Mesendoderm (in vitro differentiated cells): ENCODE data around the gene GRM5.

Experiments
- DNase-seq: peaks from one replicate; pipeline ENCODE4 v3.0.0; 2013
- H2AK5ac ChIP-seq: 2 replicates; pipeline ENCODE4 v1.6.1; 2013; ENCODE audit warnings: low read length, inconsistent platforms
- H2BK120ac ChIP-seq: 2 replicates; pipeline ENCODE4 v1.6.1; 2013; ENCODE audit warnings: low read depth, mild to moderate bottlenecking, low read length, moderate library complexity, mixed read lengths
- H2BK15ac ChIP-seq: replicated peaks from 2 replicates; pipeline ENCODE4 v1.6.1; 2013; ENCODE audit warnings: low read depth, mild to moderate bottlenecking, moderate library complexity
- H2BK5ac ChIP-seq: 2 replicates; pipeline ENCODE4 v1.6.1; 2013; ENCODE audit warnings: low read length, inconsistent platforms
- H3K18ac ChIP-seq: 2 replicates; pipeline ENCODE4 v1.6.1; 2013; ENCODE audit warnings: mild to moderate bottlenecking, low read length, mixed read lengths
- H3K23ac ChIP-seq: one replicate; pipeline ENCODE4 v1.6.1; 2013; ENCODE audit warnings: low read length
- H3K27ac ChIP-seq: 2 replicates; pipeline ENCODE4 v1.5.1; 2013; ENCODE audit warnings: low read depth, mild to moderate bottlenecking, inconsistent platforms, low read length, moderate library complexity
- H3K27me3 ChIP-seq: 2 replicates; pipeline ENCODE4 v1.6.1; 2013; ENCODE audit warnings: low read length, control low read depth, mild to moderate bottlenecking, inconsistent platforms; ENCODE audit not compliant: insufficient read depth, poor library complexity
- H3K36me3 ChIP-seq: 2 replicates; pipeline ENCODE4 v1.6.1; 2013; ENCODE audit warnings: low read length, inconsistent platforms; ENCODE audit not compliant: control insufficient read depth, insufficient read depth
- H3K4ac ChIP-seq: one replicate; pipeline ENCODE4 v1.6.1; 2013; ENCODE audit warnings: low read depth, mild to moderate bottlenecking, low read length, moderate library complexity
- H3K4me1 ChIP-seq: 2 replicates; pipeline ENCODE4 v1.6.1; 2013; ENCODE audit warnings: low read depth, low read length, inconsistent platforms; ENCODE audit not compliant: control insufficient read depth
- H3K4me2 ChIP-seq: 2 replicates; pipeline ENCODE4 v1.6.1; 2013; ENCODE audit warnings: low read length
- H3K4me3 ChIP-seq: 2 replicates; pipeline ENCODE4 v1.5.1; 2013; ENCODE audit warnings: mild to moderate bottlenecking, low read length
- H3K56ac ChIP-seq: one replicate; pipeline ENCODE4 v1.6.1; 2013; ENCODE audit warnings: low read length
- H3K79me1 ChIP-seq: 2 replicates; pipeline ENCODE4 v1.6.1; 2013; ENCODE audit warnings: low read length, inconsistent platforms
- H3K79me2 ChIP-seq: 2 replicates; pipeline ENCODE4 v1.6.1; 2013; ENCODE audit warnings: mild to moderate bottlenecking, low read length; ENCODE audit not compliant: control insufficient read depth, insufficient read depth
- H3K9ac ChIP-seq: 2 replicates; pipeline ENCODE4 v1.6.1; 2013; ENCODE audit warnings: low read length, inconsistent platforms
- H4K5ac ChIP-seq: one replicate; pipeline ENCODE4 v1.6.1; 2013; ENCODE audit warnings: low read length
- H4K8ac ChIP-seq: one replicate; pipeline ENCODE4 v1.6.1; 2013; ENCODE audit warnings: low read depth, mild to moderate bottlenecking, control low read depth, low read length, moderate library complexity
- WGBS: extraction: QIAGEN DNeasy Blood & Tissue Kit; methylation state at CpG from one replicate; pipeline ENCODE4 v1.1.7; 2013; ENCODE audit warnings: low lambda C conversion rate, missing lambda C conversion rate; ENCODE audit not compliant: insufficient coverage; ENCODE audit errors: extremely low coverage; 5-methylcytosine and 5-hydroxymethylcytosine counted together

Gene GRM5

GRCh38 chr11:88541006-88541405 is 524.8 kb downstream of the GRM5 start:
- no peak overlapping the region for H3K18ac ChIP-seq
- H2BK5ac ChIP-seq: no peak overlapping the region
- no peak overlapping the region for H3K4ac ChIP-seq
- H3K4me1 ChIP-seq: no peaks in the 10 kb centered on the region
- H2AK5ac ChIP-seq: no peak overlapping the region
- no peaks in the 10 kb centered on the region for H3K27me3 ChIP-seq
- no peak overlapping the region for H3K4me3 ChIP-seq
- no peak overlapping the region for H2BK120ac ChIP-seq
- no peak overlapping the region for H4K5ac ChIP-seq
- no peak overlapping the region for H3K4me2 ChIP-seq
- H3K9ac ChIP-seq: no peak overlapping the region
- no peak overlapping the region for H3K27ac ChIP-seq
- no peaks in the 10 kb centered on the region for H3K79me1 ChIP-seq
- no peak overlapping the region for H2BK15ac ChIP-seq
- H3K56ac ChIP-seq: no peak overlapping the region
- no peak for DNase-seq
- no peak overlapping the region for H4K8ac ChIP-seq
- no CpG with 5 or more reads among the region's 6 CpGs for WGBS
- H3K23ac ChIP-seq: no peak overlapping the region
- no peaks in the 10 kb centered on the region for H3K36me3 ChIP-seq
- no peaks in the 10 kb centered on the region for H3K79me2 ChIP-seq

GRCh38 chr11:88538098-88538497 is 527.7 kb downstream of the GRM5 start:
- Histone ChIP-seq H4K5ac (no peak overlapping the region), H3K79me1 (no peaks in the 10 kb centered on the region), H3K23ac (no peak overlapping the region), H4K8ac (no peak overlapping the region), H2BK5ac (no peak overlapping the region), H3K4me3 (no peak overlapping the region), H3K4me1 (no peaks in the 10 kb centered on the region), H3K79me2 (no peaks in the 10 kb centered on the region), H3K4me2 (no peak overlapping the region), H3K27ac (no peak overlapping the region), H3K18ac (no peak overlapping the region), H2BK120ac (no peak overlapping the region), H2AK5ac (no peak overlapping the region), H3K9ac (no peak overlapping the region), H3K36me3 (no peaks in the 10 kb centered on the region), H3K27me3 (no peaks in the 10 kb centered on the region), H3K56ac (no peak overlapping the region), H3K4ac (no peak overlapping the region), H2BK15ac (no peak overlapping the region)
- DNase-seq: no peak
- no CpG with 5 or more reads among the region's 1 CpG for WGBS

- Histone ChIP-seq H2BK120ac (no peak overlapping the region), H3K9ac (no peak overlapping the region), H4K8ac (no peak overlapping the region), H3K4me1 (no peaks in the 10 kb centered on the region), H3K27ac (no peak overlapping the region), H3K79me1 (no peaks in the 10 kb centered on the region), H4K5ac (no peak overlapping the region), H3K23ac (no peak overlapping the region), H3K27me3 (no peaks in the 10 kb centered on the region), H2BK5ac (no peak overlapping the region), H3K56ac (no peak overlapping the region), H3K4ac (no peak overlapping the region), H2BK15ac (no peak overlapping the region), H3K4me2 (no peak overlapping the region), H3K79me2 (no peaks in the 10 kb centered on the region), H3K36me3 (no peaks in the 10 kb centered on the region), H3K18ac (no peak overlapping the region), H2AK5ac (no peak overlapping the region), H3K4me3 (no peak overlapping the region)
- no peak for DNase-seq
- no CpG with 5 or more reads among the region's 2 CpGs for WGBS
These were observed 528.2 kb downstream of the GRM5 start for GRCh38 chr11:88537613-88538012.

GRCh38 chr11:88536616-88537265 is 529.0 kb downstream of the GRM5 start:
- Histone ChIP-seq H2BK15ac (no peak overlapping the region), H3K27ac (no peak overlapping the region), H3K4me1 (no peaks in the 10 kb centered on the region), H3K56ac (no peak overlapping the region), H3K9ac (no peak overlapping the region), H3K18ac (no peak overlapping the region), H3K79me1 (no peaks in the 10 kb centered on the region), H3K4me2 (no peak overlapping the region), H2BK120ac (no peak overlapping the region), H3K36me3 (no peaks in the 10 kb centered on the region), H2AK5ac (no peak overlapping the region), H3K4ac (no peak overlapping the region), H3K4me3 (no peak overlapping the region), H4K5ac (no peak overlapping the region), H4K8ac (no peak overlapping the region), H2BK5ac (no peak overlapping the region), H3K79me2 (no peaks in the 10 kb centered on the region), H3K23ac (no peak overlapping the region), H3K27me3 (no peaks in the 10 kb centered on the region)
- DNase-seq: no peak
- no CpG with 5 or more reads among the region's 3 CpGs for WGBS

- Histone ChIP-seq H3K79me2 (no peaks in the 10 kb centered on the region), H3K27ac (no peak overlapping the region), H3K27me3 (no peaks in the 10 kb centered on the region), H4K5ac (no peak overlapping the region), H3K36me3 (no peaks in the 10 kb centered on the region), H3K4ac (no peak overlapping the region), H3K56ac (no peak overlapping the region), H2BK5ac (no peak overlapping the region), H3K18ac (no peak overlapping the region), H3K4me2 (no peak overlapping the region), H2BK15ac (no peak overlapping the region), H3K9ac (no peak overlapping the region), H2AK5ac (no peak overlapping the region), H2BK120ac (no peak overlapping the region), H4K8ac (no peak overlapping the region), H3K79me1 (no peaks in the 10 kb centered on the region), H3K4me3 (no peak overlapping the region), H3K4me1 (no peaks in the 10 kb centered on the region), H3K23ac (no peak overlapping the region)
- 100% methylated on average over 1 of the region's 2 CpGs for WGBS
- DNase-seq: peak; percentile 50
These were observed 529.8 kb downstream of the GRM5 start for GRCh38 chr11:88535916-88536547.

GRCh38 chr11:88535266-88535665 is 530.5 kb downstream of the GRM5 start:
- Histone ChIP-seq H2BK15ac (no peak overlapping the region), H4K8ac (no peak overlapping the region), H3K4me1 (no peaks in the 10 kb centered on the region), H2BK5ac (no peak overlapping the region), H3K4me3 (no peak overlapping the region), H3K23ac (no peak overlapping the region), H3K9ac (no peak overlapping the region), H2BK120ac (no peak overlapping the region), H3K56ac (no peak overlapping the region), H3K36me3 (no peaks in the 10 kb centered on the region), H3K4ac (no peak overlapping the region), H3K27ac (no peak overlapping the region), H3K79me1 (no peaks in the 10 kb centered on the region), H3K79me2 (no peaks in the 10 kb centered on the region), H3K27me3 (no peaks in the 10 kb centered on the region), H2AK5ac (no peak overlapping the region), H4K5ac (no peak overlapping the region), H3K18ac (no peak overlapping the region), H3K4me2 (no peak overlapping the region)
- no CpG with 5 or more reads among the region's 2 CpGs for WGBS
- DNase-seq: no peak
